Subcutaneous adipose tissue (tissue), 4 donors: Measurements from ENCODE around the gene CASP1. TPM values are rescaled to one million over a fixed set of nuclear protein-coding genes. Genes with fewer than 3 reads are reported as not detected.

Experiments
- total RNA-seq, 4 donors: library from RNA; depleted of rRNA; stranded (reverse); fragments of >200 nt; gene quantifications; one replicate each; pipeline ENCODE4 v1.1.0, GENCODE V29; 2016
- TF ChIP-seq, protein P1 (sequence below): fragments of 450-650 bp; IDR thresholded peaks from one replicate; pipeline ENCODE4 v1.5.1; 2016; ENCODE audit warnings: low read depth, mild to moderate bottlenecking, control low read depth, antibody characterized with exemption, moderate library complexity

Gene CASP1
- total RNA-seq, 4 donors from 2014 or later: 10.4 to 39.9 (median 22.6) TPM

DNA sequence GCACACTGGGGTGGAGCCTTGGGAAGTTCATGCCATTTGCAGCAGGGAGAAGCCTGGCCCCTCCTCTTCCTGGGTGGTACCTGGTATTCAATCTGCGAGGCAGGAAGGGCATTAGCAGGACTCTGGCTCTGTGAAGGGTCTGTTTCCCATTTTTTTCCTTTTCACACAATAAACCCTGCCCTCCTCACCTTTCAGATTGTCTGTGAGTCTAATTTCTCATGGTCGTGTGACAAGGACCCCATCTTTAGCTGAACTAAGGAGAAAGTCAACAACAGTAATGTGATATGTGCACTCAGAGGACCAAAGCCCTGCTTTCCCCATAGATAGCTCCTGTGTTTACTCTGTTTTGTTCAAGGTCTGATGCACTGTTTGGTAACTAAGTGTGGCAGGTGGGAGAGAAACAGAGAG lies 39.9 kb downstream of the CASP1 start:
- TF ChIP-seq, protein P1, sequence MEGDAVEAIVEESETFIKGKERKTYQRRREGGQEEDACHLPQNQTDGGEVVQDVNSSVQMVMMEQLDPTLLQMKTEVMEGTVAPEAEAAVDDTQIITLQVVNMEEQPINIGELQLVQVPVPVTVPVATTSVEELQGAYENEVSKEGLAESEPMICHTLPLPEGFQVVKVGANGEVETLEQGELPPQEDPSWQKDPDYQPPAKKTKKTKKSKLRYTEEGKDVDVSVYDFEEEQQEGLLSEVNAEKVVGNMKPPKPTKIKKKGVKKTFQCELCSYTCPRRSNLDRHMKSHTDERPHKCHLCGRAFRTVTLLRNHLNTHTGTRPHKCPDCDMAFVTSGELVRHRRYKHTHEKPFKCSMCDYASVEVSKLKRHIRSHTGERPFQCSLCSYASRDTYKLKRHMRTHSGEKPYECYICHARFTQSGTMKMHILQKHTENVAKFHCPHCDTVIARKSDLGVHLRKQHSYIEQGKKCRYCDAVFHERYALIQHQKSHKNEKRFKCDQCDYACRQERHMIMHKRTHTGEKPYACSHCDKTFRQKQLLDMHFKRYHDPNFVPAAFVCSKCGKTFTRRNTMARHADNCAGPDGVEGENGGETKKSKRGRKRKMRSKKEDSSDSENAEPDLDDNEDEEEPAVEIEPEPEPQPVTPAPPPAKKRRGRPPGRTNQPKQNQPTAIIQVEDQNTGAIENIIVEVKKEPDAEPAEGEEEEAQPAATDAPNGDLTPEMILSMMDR: no peak

DNA sequence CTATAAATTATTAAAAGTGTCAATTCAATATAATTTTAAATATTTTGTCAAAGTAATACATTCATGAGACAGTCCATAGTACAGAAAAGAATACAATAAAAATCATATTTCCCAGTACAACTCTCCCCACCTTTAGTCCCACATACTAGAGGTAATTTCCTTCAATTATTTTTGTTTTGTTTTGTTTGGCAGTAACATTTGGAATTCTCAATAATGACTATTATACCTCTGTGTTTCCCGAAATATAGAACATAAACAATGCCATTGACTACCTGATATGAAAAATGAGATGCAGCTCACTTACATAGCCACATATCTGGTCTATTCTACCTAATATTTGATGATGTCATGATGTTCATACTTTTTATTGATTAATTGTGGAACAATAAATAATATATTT lies 42.2 kb downstream of the CASP1 start:
- TF ChIP-seq, protein P1: no peak

DNA sequence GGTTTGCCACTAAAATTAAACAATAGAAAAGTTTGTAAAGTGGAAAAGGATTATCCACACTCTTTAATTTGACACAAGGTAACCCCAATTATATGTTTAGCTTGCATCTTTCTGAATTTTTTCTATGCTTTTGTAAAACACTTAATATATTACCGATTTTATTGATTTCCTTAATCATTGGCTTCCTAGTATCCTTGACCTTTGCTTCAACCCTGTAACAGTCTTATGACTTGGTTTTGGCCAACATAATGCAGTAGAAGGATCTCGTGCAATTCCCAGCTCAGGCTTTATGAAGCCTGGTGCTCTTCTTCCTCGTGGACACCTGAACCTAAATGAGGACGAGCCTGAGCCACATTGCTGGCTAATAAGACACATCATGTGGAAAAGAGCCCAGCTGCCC lies 43.0 kb downstream of the CASP1 start:
- TF ChIP-seq, protein P1: no peak

DNA sequence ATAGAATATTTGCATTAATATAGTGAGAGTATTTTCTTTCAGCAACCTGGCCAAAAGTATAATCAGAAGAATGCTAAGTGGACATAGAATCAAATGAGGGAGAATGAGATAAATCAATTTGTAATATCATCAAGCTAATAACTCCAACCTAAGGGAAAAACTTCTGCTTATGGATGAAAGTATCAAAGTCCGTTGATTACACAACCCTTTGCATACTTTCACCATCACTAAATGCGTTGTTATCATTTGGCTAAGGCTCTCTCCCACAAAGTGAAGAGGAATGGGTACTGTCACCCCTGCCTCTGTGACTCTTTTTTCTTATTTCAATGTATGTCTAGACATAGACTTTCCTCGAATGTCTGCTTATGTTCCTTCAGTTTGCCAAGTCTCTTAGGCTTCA lies 50.1 kb downstream of the CASP1 start:
- TF ChIP-seq, protein P1: no peak

DNA sequence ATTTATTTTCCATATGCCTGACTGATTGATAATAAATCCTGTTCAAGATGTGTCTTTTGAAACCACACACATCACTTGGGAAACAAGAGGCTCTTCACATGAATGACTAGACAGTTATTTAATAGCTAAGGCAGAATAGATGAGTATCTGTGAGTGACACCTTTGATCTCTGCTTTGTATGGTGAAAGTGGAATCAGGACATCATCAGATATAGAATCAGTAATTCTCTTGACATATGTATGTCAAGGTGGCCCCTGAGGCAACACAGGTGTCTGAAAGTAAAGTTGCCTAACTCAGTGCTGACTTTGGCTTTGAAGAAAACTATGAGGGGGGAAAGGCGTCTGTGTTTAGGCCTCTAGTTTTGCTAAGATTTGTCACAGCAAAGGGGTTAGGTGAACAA lies 55.1 kb downstream of the CASP1 start:
- TF ChIP-seq, protein P1: no peak

Other genes with a start within 250 kb of the CASP1 start
- 1 to 10 TPM in 2 of 4 donors, under 1 TPM in 2; 0.66 to 5.1 (median 1.9) TPM for gene CASP12, start 136.7 kb downstream of the CASP1 start, total RNA-seq
- gene CASP4, start 66.6 kb downstream of the CASP1 start, total RNA-seq: 100 to 1,000 TPM in 3 of 4 donors, 10 to 100 TPM in 1; 74.2 to 191 (median 115) TPM
- gene CASP5, start 12.0 kb downstream of the CASP1 start, total RNA-seq: 1 to 10 TPM in 1 of 4 donors, not detected in 3; 2.0 TPM
- gene CARD16, start 10.2 kb upstream of the CASP1 start, total RNA-seq: 10 to 100 TPM in 3 of 4 donors, 1 to 10 TPM in 1; 8.6 to 27.0 (median 13.0) TPM
- gene CARD18, start 104.6 kb upstream of the CASP1 start, total RNA-seq: not detected